Calu3 (cell line): ENCODE results near the gene JPH4. TPM values are rescaled to one million over a fixed set of nuclear protein-coding genes. Genes with fewer than 3 reads are reported as not detected.

ENCODE experiments used
- BruUV-seq: library from RNA; stranded (reverse); fragments of 400-500 nt; replicated peaks from 2 replicates; lab custom pipeline; 2021; lab: Mats Ljungman, UMichigan
- CTCF ChIA-PET: fragments of 300-600 bp; sonication (Branson Sonifier 250); formaldehyde crosslinking; loops from one replicate; lab custom pipeline; 2022; ENCODE audit warnings: antibody characterized with exemption; lab: Charles Lee
- DNase-seq: peaks from one replicate; pipeline ENCODE4 v3.0.0; 2022
- H3K27ac Mint-ChIP-seq: one replicate; pipeline ENCODE4 v1.8.0; 2022; ENCODE audit warnings: mixed read lengths; ENCODE audit not compliant: unreplicated experiment
- H3K27me3 Mint-ChIP-seq: one replicate; pipeline ENCODE4 v1.8.0; 2022; ENCODE audit warnings: mixed read lengths; ENCODE audit not compliant: unreplicated experiment
- H3K36me3 Mint-ChIP-seq: one replicate; pipeline ENCODE4 v1.8.0; 2022; ENCODE audit warnings: mild to moderate bottlenecking, moderate library complexity, mixed read lengths; ENCODE audit not compliant: insufficient read depth, unreplicated experiment
- H3K4me1 Mint-ChIP-seq: one replicate; pipeline ENCODE4 v1.8.0; 2022; ENCODE audit warnings: mild to moderate bottlenecking, low read depth, mixed read lengths; ENCODE audit not compliant: unreplicated experiment
- H3K4me3 Mint-ChIP-seq: one replicate; pipeline ENCODE4 v1.8.0; 2022; ENCODE audit warnings: mild to moderate bottlenecking, low read depth, moderate library complexity, mixed read lengths; ENCODE audit not compliant: unreplicated experiment
- H3K9me3 Mint-ChIP-seq: one replicate; pipeline ENCODE4 v1.8.0; 2022; ENCODE audit warnings: low read depth, mixed read lengths; ENCODE audit not compliant: unreplicated experiment
- CTCF ChIP-seq: fragments of 200-600 bp; IDR thresholded peaks from one replicate; pipeline ENCODE4 v1.8.0; 2022; ENCODE audit warnings: antibody characterized with exemption; ENCODE audit not compliant: unreplicated experiment
- intact Hi-C: fragments of 100-400 bp; cut with micrococcal nuclease; formaldehyde crosslinking; loops from one replicate; pipeline ENCODE4 v1.10.0; 2022; ENCODE audit not compliant: unreplicated experiment
- total RNA-seq: library from RNA; stranded (reverse); gene quantifications from 2 replicates; pipeline ENCODE4 v1.2.3, GENCODE V29; 2022

The JPH4 gene
- total RNA-seq, 1 experiment from 2014 or later: not detected

- Mint-ChIP-seq H3K4me3 (no peak overlapping the region), H3K4me1 (no peaks in the 10 kb centered on the region), H3K27ac (no peak overlapping the region), H3K9me3 (no peaks in the 10 kb centered on the region), H3K27me3 (peaks cover 59% of the 10 kb centered on the region), H3K36me3 (no peaks in the 10 kb centered on the region)
- TF ChIP-seq CTCF: no peak
- CTCF ChIA-PET: no interaction called here
- no peak for DNase-seq
- intact Hi-C loops: no loop called here
- BruUV-seq: no TSS peak
Measured at GRCh38 chr14:23623962-23624361, 45.4 kb upstream of the JPH4 start.

- no peaks in the 10 kb centered on the region for H3K36me3 Mint-ChIP-seq
- no peak for TF ChIP-seq CTCF
- no peaks in the 10 kb centered on the region for H3K4me1 Mint-ChIP-seq
- no peak overlapping the region for H3K4me3 Mint-ChIP-seq
- no peaks in the 10 kb centered on the region for H3K9me3 Mint-ChIP-seq
- BruUV-seq: no TSS peak
- H3K27me3 Mint-ChIP-seq: peaks cover 66% of the 10 kb centered on the region
- intact Hi-C loops: no loop called here
- CTCF ChIA-PET: interaction anchor here (0.7 to 0.8 kb wide), 2 partner anchors 20 to 287 kb away, joined by 3 to 6 read pairs; no protein-coding TSS in a partner anchor
- no peak overlapping the region for H3K27ac Mint-ChIP-seq
- no peak for DNase-seq
Measured at GRCh38 chr14:23622990-23623389, 44.4 kb upstream of the JPH4 start.

GRCh38 chr14:23621932-23622730 is 43.5 kb upstream of the JPH4 start:
- no peak overlapping the region for H3K27ac Mint-ChIP-seq
- no peak for DNase-seq
- H3K27me3 Mint-ChIP-seq: peaks cover 59% of the 10 kb centered on the region
- no peak overlapping the region for H3K4me3 Mint-ChIP-seq
- no peaks in the 10 kb centered on the region for H3K36me3 Mint-ChIP-seq
- no peaks in the 10 kb centered on the region for H3K4me1 Mint-ChIP-seq
- no TSS peak for BruUV-seq
- H3K9me3 Mint-ChIP-seq: no peaks in the 10 kb centered on the region
- CTCF ChIA-PET: no interaction called here
- TF ChIP-seq CTCF: no peak
- intact Hi-C loops: no loop called here

GRCh38 chr14:23621204-23621931 is 42.8 kb upstream of the JPH4 start:
- CTCF ChIA-PET: interaction anchor here (1.0 kb wide), 1 partner anchor 10 kb away, joined by 3 read pairs; no protein-coding TSS in a partner anchor
- no peak for DNase-seq
- no peak for TF ChIP-seq CTCF
- H3K4me3 Mint-ChIP-seq: no peak overlapping the region
- intact Hi-C loops: no loop called here
- H3K36me3 Mint-ChIP-seq: no peaks in the 10 kb centered on the region
- BruUV-seq: no TSS peak
- peaks cover 52% of the 10 kb centered on the region for H3K27me3 Mint-ChIP-seq
- H3K9me3 Mint-ChIP-seq: no peaks in the 10 kb centered on the region
- H3K27ac Mint-ChIP-seq: no peak overlapping the region
- no peaks in the 10 kb centered on the region for H3K4me1 Mint-ChIP-seq
